ENCODE data around the gene AKR1B15. TPM values are rescaled to one million over a fixed set of nuclear protein-coding genes. Genes with fewer than 3 reads are reported as not detected.

AKR1B15 gene
- polyA plus RNA-seq, 2 of the 4 experiments (the other 2 are of a cell fraction): 17.9 to 24.7 TPM

DNA sequence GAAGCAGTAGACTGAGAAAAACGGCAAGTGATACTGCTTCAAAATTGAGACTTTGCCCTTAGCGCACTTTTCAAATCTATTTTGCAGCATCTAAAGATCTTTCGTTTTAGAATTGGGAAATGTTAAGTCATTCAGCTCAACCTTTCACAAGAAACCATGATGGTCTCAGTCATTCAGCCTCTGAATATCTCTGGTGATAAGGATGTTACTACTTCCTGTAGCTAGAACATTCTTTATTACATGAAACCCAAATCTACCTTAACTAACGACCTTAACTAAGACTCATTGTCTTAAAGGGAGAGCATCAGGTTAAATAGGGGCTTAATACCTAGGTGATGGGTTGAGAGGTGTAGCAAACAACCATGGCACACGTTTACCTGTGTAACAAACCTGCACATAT lies 47.9 kb upstream of the AKR1B15 start:
- FAIRE-seq: peak; percentile 98
- 0 out of 3 replicates have a peak, but pooled peaks cover 9% of the 10 kb centered on the region for H3K4me1 ChIP-seq
- no peak for DNase-seq (ENCODE audit: low read depth in 1 of 2, low spot score in 1 of 2)
- ChIA-PET CTCF (interaction anchor here (0.7 to 4.5 kb wide), 5 partner anchors 8 to 485 kb away, joined by 3 to 49 read pairs (median 3); no protein-coding TSS in a partner anchor), POLR2A (no interaction called here)
- WGBS (ENCODE audit: missing lambda C conversion rate): 63% methylated on average over 5 of the region's 5 CpGs
- no peak overlapping the region for H3K4me2 ChIP-seq
- no peak overlapping the region for H3K4me3 ChIP-seq
- H3K9me3 ChIP-seq: peaks cover 2% of the 10 kb centered on the region; the same call in 1 of the 3 replicates
- no peak for TF ChIP-seq SMC3 (IDR thresholded peaks at IDR 0.05)
- no peak for TF ChIP-seq HOXA7 (CRISPR knock-in tag; IDR thresholded peaks at IDR 0.05)
- no peak for TF ChIP-seq CTCF (IDR thresholded peaks at IDR 0.05)
- TF ChIP-seq CBX8 (IDR thresholded peaks at IDR 0.05): no peak
- TF ChIP-seq RCOR1 (IDR thresholded peaks at IDR 0.05; ENCODE audit: low read depth, low read length): no peak
- no peak for TF ChIP-seq TFCP2L1 (CRISPR knock-in tag; IDR thresholded peaks at IDR 0.05)
- no peak for TF ChIP-seq MAZ (IDR thresholded peaks at IDR 0.05; ENCODE audit: borderline replicate concordance, low read depth, low read length)
- no peak overlapping the region for H3K27ac ChIP-seq
- ATAC-seq: no peak

- CTCF ChIA-PET: interaction anchor here (0.7 to 4.0 kb wide), 4 partner anchors 11 to 73 kb away, joined by 3 to 27 read pairs (median 5); no protein-coding TSS in a partner anchor
- TF ChIP-seq CEBPB (IDR thresholded peaks at IDR 0.05): peak; percentile 52 to 71; a peak in 3 of 4 replicates
- no peak for TF ChIP-seq ZFP36 (IDR thresholded peaks at IDR 0.05; ENCODE audit: borderline replicate concordance, partially characterized antibody)
- TF ChIP-seq, protein P1, sequence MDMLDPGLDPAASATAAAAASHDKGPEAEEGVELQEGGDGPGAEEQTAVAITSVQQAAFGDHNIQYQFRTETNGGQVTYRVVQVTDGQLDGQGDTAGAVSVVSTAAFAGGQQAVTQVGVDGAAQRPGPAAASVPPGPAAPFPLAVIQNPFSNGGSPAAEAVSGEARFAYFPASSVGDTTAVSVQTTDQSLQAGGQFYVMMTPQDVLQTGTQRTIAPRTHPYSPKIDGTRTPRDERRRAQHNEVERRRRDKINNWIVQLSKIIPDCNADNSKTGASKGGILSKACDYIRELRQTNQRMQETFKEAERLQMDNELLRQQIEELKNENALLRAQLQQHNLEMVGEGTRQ (IDR thresholded peaks at IDR 0.05): peak; percentile 38; the same call in 1 of the 2 replicates
- TF ChIP-seq, protein P2, sequence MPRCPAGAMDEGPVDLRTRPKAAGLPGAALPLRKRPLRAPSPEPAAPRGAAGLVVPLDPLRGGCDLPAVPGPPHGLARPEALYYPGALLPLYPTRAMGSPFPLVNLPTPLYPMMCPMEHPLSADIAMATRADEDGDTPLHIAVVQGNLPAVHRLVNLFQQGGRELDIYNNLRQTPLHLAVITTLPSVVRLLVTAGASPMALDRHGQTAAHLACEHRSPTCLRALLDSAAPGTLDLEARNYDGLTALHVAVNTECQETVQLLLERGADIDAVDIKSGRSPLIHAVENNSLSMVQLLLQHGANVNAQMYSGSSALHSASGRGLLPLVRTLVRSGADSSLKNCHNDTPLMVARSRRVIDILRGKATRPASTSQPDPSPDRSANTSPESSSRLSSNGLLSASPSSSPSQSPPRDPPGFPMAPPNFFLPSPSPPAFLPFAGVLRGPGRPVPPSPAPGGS (IDR thresholded peaks at IDR 0.05): no peak
- no peak for ATAC-seq
- Histone ChIP-seq H3K4me1 (0 out of 3 replicates have a peak, but pooled peaks cover 9% of the 10 kb centered on the region), H3K9me3 (peaks cover 2% of the 10 kb centered on the region; the same call in 1 of the 3 replicates), H3K4me2 (no peak overlapping the region; the same call in 2 of the 3 replicates), H3K4me3 (no peak overlapping the region), H3K27ac (peak overlapping the region in 1 of 2 experiments; percentile 55; a peak in 3 of 6 replicates)
- peak; percentile 54 for FAIRE-seq
- POLR2A ChIA-PET: interaction anchor here (0.9 kb wide), 1 partner anchor 44 kb away, joined by 3 read pairs; the partner anchor contains the start of gene AKR1B1
- DNase-seq (ENCODE audit: low read depth in 1 of 2, low spot score in 1 of 2): no peak
- WGBS (ENCODE audit: missing lambda C conversion rate): 81% methylated on average over 3 of the region's 3 CpGs
Observed at GRCh38 chr7:134502463-134503371, 46.2 kb upstream of the AKR1B15 start.

DNA sequence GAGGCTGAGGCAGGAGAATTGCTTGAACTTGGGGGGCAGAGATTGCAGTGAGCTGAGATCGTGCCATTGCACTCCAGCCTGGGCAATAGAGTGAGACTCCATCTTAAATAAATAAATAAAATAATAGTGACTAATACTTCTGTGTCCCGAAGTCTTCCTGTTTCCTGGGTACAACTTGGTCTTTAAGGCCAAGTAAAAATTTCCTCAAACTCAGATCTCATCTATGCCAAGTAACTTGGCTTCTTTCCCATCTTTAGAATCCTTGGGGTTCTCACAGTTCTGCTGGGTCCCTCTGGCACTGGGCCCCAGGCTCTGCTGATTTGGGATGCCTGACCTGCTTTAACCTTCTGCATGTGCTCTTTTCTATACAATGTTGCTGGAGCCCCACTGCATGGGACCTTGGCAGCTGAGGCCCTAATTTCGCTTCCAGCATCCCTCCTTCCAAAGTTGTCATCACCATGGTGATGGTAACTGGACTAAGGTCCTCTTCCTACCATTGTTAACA lies 44.2 kb upstream of the AKR1B15 start:
- H3K27ac ChIP-seq: peak overlapping the region in 1 of 2 experiments; percentile 26; a peak in 3 of 6 replicates
- ChIA-PET POLR2A (no interaction called here), CTCF (interaction anchor here (0.7 to 4.0 kb wide), 6 partner anchors 9 to 72 kb away, joined by 3 to 42 read pairs (median 4); no protein-coding TSS in a partner anchor)
- DNase-seq (ENCODE audit: low read depth in 1 of 2, low spot score in 1 of 2): no peak
- H3K9me3 ChIP-seq: peaks cover 2% of the 10 kb centered on the region; the same call in 1 of the 3 replicates
- 39% methylated on average over 3 of the region's 3 CpGs for WGBS (ENCODE audit: missing lambda C conversion rate)
- FAIRE-seq: no peak
- no peak for ATAC-seq
- H3K4me1 ChIP-seq: 0 out of 3 replicates have a peak, but pooled peaks cover 9% of the 10 kb centered on the region
- H3K4me2 ChIP-seq: no peak overlapping the region
- no peak overlapping the region for H3K4me3 ChIP-seq
- no peak for TF ChIP-seq ELK1 (IDR thresholded peaks at IDR 0.05; ENCODE audit: low read depth, low read length)
- TF ChIP-seq CHD4 (IDR thresholded peaks at IDR 0.05; ENCODE audit: borderline replicate concordance): no peak
- TF ChIP-seq GATA3 (IDR thresholded peaks at IDR 0.05; ENCODE audit: borderline replicate concordance): no peak
- TF ChIP-seq, protein P3, sequence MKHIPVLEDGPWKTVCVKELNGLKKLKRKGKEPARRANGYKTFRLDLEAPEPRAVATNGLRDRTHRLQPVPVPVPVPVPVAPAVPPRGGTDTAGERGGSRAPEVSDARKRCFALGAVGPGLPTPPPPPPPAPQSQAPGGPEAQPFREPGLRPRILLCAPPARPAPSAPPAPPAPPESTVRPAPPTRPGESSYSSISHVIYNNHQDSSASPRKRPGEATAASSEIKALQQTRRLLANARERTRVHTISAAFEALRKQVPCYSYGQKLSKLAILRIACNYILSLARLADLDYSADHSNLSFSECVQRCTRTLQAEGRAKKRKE (CRISPR knock-in tag; IDR thresholded peaks at IDR 0.05; ENCODE audit: low read depth): no peak
- TF ChIP-seq, protein P4, sequence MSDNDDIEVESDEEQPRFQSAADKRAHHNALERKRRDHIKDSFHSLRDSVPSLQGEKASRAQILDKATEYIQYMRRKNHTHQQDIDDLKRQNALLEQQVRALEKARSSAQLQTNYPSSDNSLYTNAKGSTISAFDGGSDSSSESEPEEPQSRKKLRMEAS (IDR thresholded peaks at IDR 0.05): no peak
- TF ChIP-seq E2F6 (IDR thresholded peaks at IDR 0.05; ENCODE audit: borderline replicate concordance, low read depth): no peak
- no peak for TF ChIP-seq RNF2 (IDR thresholded peaks at IDR 0.05; ENCODE audit: borderline replicate concordance, low read depth)
- TF ChIP-seq CHD2 (IDR thresholded peaks at IDR 0.05; ENCODE audit: low read length, partially characterized antibody): no peak
- TF ChIP-seq SMC3 (IDR thresholded peaks at IDR 0.05): no peak
- TF ChIP-seq FOXS1 (CRISPR knock-in tag; IDR thresholded peaks at IDR 0.05): no peak
- TF ChIP-seq NFE2L2 (conservative IDR thresholded peaks at IDR 0.05; ENCODE audit: low read length): no peak
- no peak for TF ChIP-seq HOXB5 (CRISPR knock-in tag; IDR thresholded peaks at IDR 0.05)
- no peak for TF ChIP-seq EHF (CRISPR knock-in tag; IDR thresholded peaks at IDR 0.05)
- no peak for TF ChIP-seq HOXB13 (CRISPR knock-in tag; IDR thresholded peaks at IDR 0.05; ENCODE audit: low read depth)
